ENCODE data around the gene GPR75. TPM values are rescaled to one million over a fixed set of nuclear protein-coding genes. Genes with fewer than 3 reads are reported as not detected.
"Not testable (repeated sequence)": the region's sequence is repeated elsewhere in the genome, so short reads cannot be mapped to it uniquely, and the experiment has no call there.

The GPR75 gene
- total RNA-seq, 1 donor from 2014 or later = 0.72 TPM

- DNase-seq (ENCODE audit: low spot score) = no peak
These were observed 5.1 kb downstream of the GPR75 start for GRCh38 chr2:53854678-53855077.

- DNase-seq (ENCODE audit: low spot score) = no peak
These were observed 7.2 kb downstream of the GPR75 start for GRCh38 chr2:53852532-53852931.

GRCh38 chr2:53851052-53851757, 8.6 kb downstream of the GPR75 start:
- not testable (repeated sequence) for DNase-seq (ENCODE audit: low spot score)

- DNase-seq (ENCODE audit: low spot score) = no peak
These were observed 11.7 kb downstream of the GPR75 start for GRCh38 chr2:53848062-53848461.

- no peak for DNase-seq (ENCODE audit: low spot score)
These were observed 16.2 kb downstream of the GPR75 start for GRCh38 chr2:53843595-53843994.

GRCh38 chr2:53842891-53843290, 16.9 kb downstream of the GPR75 start:
- DNase-seq (ENCODE audit: low spot score) = no peak

- DNase-seq (ENCODE audit: low spot score) = not testable (repeated sequence)
These were observed 18.1 kb downstream of the GPR75 start for GRCh38 chr2:53841651-53842050.

GRCh38 chr2:53840580-53840979, 19.2 kb downstream of the GPR75 start:
- DNase-seq (ENCODE audit: low spot score) = no peak

GRCh38 chr2:53829980-53830290, 29.8 kb downstream of the GPR75 start:
- not testable (repeated sequence) for DNase-seq (ENCODE audit: low spot score)

- DNase-seq (ENCODE audit: low spot score) = no peak
These were observed 30.3 kb downstream of the GPR75 start for GRCh38 chr2:53829273-53829979.

GRCh38 chr2:53828331-53828730, 31.4 kb downstream of the GPR75 start:
- DNase-seq (ENCODE audit: low spot score) = no peak

- DNase-seq (ENCODE audit: low spot score) = no peak
These were observed 32.2 kb downstream of the GPR75 start for GRCh38 chr2:53827398-53828175.

GRCh38 chr2:53826587-53827397, 33.0 kb downstream of the GPR75 start:
- DNase-seq (ENCODE audit: low spot score) = no peak

- DNase-seq (ENCODE audit: low spot score) = no peak
These were observed 33.7 kb downstream of the GPR75 start for GRCh38 chr2:53826030-53826410.

GRCh38 chr2:53823639-53824038, 36.1 kb downstream of the GPR75 start:
- not testable (repeated sequence) for DNase-seq (ENCODE audit: low spot score)

GRCh38 chr2:53821810-53822209, 38.0 kb downstream of the GPR75 start:
- DNase-seq (ENCODE audit: low spot score) = no peak

- no peak for DNase-seq (ENCODE audit: low spot score)
These were observed 39.1 kb downstream of the GPR75 start for GRCh38 chr2:53820711-53821110.

GRCh38 chr2:53820048-53820447, 39.7 kb downstream of the GPR75 start:
- no peak for DNase-seq (ENCODE audit: low spot score)

- DNase-seq (ENCODE audit: low spot score) = no peak
These were observed 40.1 kb downstream of the GPR75 start for GRCh38 chr2:53819634-53820033.

GRCh38 chr2:53818854-53819435, 40.8 kb downstream of the GPR75 start:
- no peak for DNase-seq (ENCODE audit: low spot score)

- DNase-seq (ENCODE audit: low spot score) = no peak
These were observed 46.6 kb downstream of the GPR75 start for GRCh38 chr2:53813151-53813550.

Data from umbilical cord (tissue), 2 donors.